ENCODE results near the gene GSTK1. TPM values are rescaled to one million over a fixed set of nuclear protein-coding genes. Genes with fewer than 3 reads are reported as not detected.

The GSTK1 gene
- polyA plus RNA-seq, 1 donor (not counting 4 experiments of a cell fraction or from before 2014, with no cell fraction given), result 133 TPM

GRCh38 chr7:143235561-143235960 is 27.7 kb upstream of the GSTK1 start:
- Histone ChIP-seq H3K27me3 (ENCODE audit: control insufficient read depth, extremely low read depth, insufficient read depth, low read length) (no peaks in the 10 kb centered on the region), H3K36me3 (ENCODE audit: control insufficient read depth in 2 of 2, extremely low read depth in 1 of 2, insufficient read depth in 2 of 2, low read length in 2 of 2) (no peaks in the 10 kb centered on the region), H3K79me2 (ENCODE audit: control insufficient read depth, insufficient read depth, low read length) (no peaks in the 10 kb centered on the region), H3K9ac (ENCODE audit: control insufficient read depth, extremely low read depth, insufficient read depth, low read length) (no peak overlapping the region), H2AFZ (ENCODE audit: control insufficient read depth, low read length) (no peak overlapping the region), H3K9me3 (ENCODE audit: control insufficient read depth, low read depth, low read length) (no peaks in the 10 kb centered on the region), H3K4me3 (ENCODE audit: control insufficient read depth in 2 of 3, extremely low read depth in 1 of 3, insufficient read depth in 2 of 3, low read depth in 1 of 3, low read length in 3 of 3) (no peak overlapping the region), H4K20me1 (ENCODE audit: control insufficient read depth, extremely low read depth, insufficient read depth, low read length) (no peaks in the 10 kb centered on the region), H3K27ac (ENCODE audit: control insufficient read depth, insufficient read depth, low read length) (no peak overlapping the region), H3K4me1 (ENCODE audit: control insufficient read depth, extremely low read depth, insufficient read depth, low read length) (no peaks in the 10 kb centered on the region), H3K4me2 (ENCODE audit: control insufficient read depth, extremely low read depth, insufficient read depth, low read depth, low read length) (no peak overlapping the region), H3K9me1 (ENCODE audit: control insufficient read depth, extremely low read depth, insufficient read depth, low read length) (no peaks in the 10 kb centered on the region)
- FAIRE-seq, result no peak
- dilution Hi-C loops (cut with MboI; ENCODE audit: extremely low pct_ligation_motif_present, low sequenced_read_pairs), result no loop called here
- DNase-seq (ENCODE audit: low read depth, low spot score), result no peak
- TF ChIP-seq CTCF (optimal IDR thresholded peaks at IDR 0.05 in 1 of 3, IDR thresholded peaks at IDR 0.05 in 1 of 3, conservative IDR thresholded peaks at IDR 0.05 in 1 of 3; ENCODE audit: extremely low read depth in 1 of 3, insufficient read depth in 2 of 3, low read length in 3 of 3) (no peak), EZH2 (IDR thresholded peaks at IDR 0.05; ENCODE audit: low read length) (no peak)

DNA sequence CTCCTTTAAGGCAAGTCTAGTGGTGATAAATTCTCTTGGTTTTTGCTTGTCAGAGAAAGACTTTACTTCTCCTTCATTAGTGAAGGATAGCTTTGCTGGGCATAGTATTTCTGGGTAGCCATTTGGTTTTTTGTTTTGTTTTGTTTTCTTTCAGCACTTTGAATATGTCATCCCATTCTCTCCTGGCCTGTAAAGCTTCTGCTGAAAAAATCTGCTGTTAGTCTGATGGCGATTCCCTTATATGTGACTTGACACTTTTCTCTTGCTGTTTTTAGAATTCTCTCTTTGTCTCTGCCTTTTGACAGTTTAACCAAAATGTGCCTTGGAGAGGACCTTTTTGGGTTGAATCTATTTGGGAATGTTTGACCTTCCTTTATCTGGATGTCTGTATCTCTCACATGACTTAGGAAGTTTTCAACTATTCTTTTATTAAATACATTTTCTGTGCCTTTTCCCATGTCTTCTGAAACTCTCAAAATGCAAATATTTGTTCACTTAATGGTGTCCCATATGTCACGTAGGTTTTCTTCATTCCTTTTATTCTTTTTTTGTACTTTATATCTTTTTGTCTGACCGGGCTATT is 26.7 kb upstream of the GSTK1 start:
- Histone ChIP-seq H3K27me3 (ENCODE audit: control insufficient read depth, extremely low read depth, insufficient read depth, low read length) (no peaks in the 10 kb centered on the region), H4K20me1 (ENCODE audit: control insufficient read depth, extremely low read depth, insufficient read depth, low read length) (no peaks in the 10 kb centered on the region), H3K36me3 (ENCODE audit: control insufficient read depth in 2 of 2, extremely low read depth in 1 of 2, insufficient read depth in 2 of 2, low read length in 2 of 2) (no peaks in the 10 kb centered on the region), H3K4me2 (ENCODE audit: control insufficient read depth, extremely low read depth, insufficient read depth, low read depth, low read length) (no peak overlapping the region), H3K9me1 (ENCODE audit: control insufficient read depth, extremely low read depth, insufficient read depth, low read length) (no peaks in the 10 kb centered on the region), H3K27ac (ENCODE audit: control insufficient read depth, insufficient read depth, low read length) (no peak overlapping the region), H3K9ac (ENCODE audit: control insufficient read depth, extremely low read depth, insufficient read depth, low read length) (no peak overlapping the region), H3K79me2 (ENCODE audit: control insufficient read depth, insufficient read depth, low read length) (no peaks in the 10 kb centered on the region), H3K4me1 (ENCODE audit: control insufficient read depth, extremely low read depth, insufficient read depth, low read length) (no peaks in the 10 kb centered on the region), H3K4me3 (ENCODE audit: control insufficient read depth in 2 of 3, extremely low read depth in 1 of 3, insufficient read depth in 2 of 3, low read depth in 1 of 3, low read length in 3 of 3) (no peak overlapping the region), H3K9me3 (ENCODE audit: control insufficient read depth, low read depth, low read length) (no peaks in the 10 kb centered on the region), H2AFZ (ENCODE audit: control insufficient read depth, low read length) (no peak overlapping the region)
- DNase-seq (ENCODE audit: low read depth, low spot score), result no peak
- no peak for FAIRE-seq
- dilution Hi-C loops (cut with MboI; ENCODE audit: extremely low pct_ligation_motif_present, low sequenced_read_pairs), result no loop called here
- no peak for TF ChIP-seq EZH2 (IDR thresholded peaks at IDR 0.05; ENCODE audit: low read length)
- TF ChIP-seq CTCF (optimal IDR thresholded peaks at IDR 0.05 in 1 of 3, IDR thresholded peaks at IDR 0.05 in 1 of 3, conservative IDR thresholded peaks at IDR 0.05 in 1 of 3; ENCODE audit: extremely low read depth in 1 of 3, insufficient read depth in 2 of 3, low read length in 3 of 3), result no peak
